ENCODE data around the gene C11orf86. TPM values are rescaled to one million over a fixed set of nuclear protein-coding genes. Genes with fewer than 3 reads are reported as not detected.

Gene C11orf86
- total and polyA plus RNA-seq, 9 donors = 2.6 TPM; not detected in 8

DNA sequence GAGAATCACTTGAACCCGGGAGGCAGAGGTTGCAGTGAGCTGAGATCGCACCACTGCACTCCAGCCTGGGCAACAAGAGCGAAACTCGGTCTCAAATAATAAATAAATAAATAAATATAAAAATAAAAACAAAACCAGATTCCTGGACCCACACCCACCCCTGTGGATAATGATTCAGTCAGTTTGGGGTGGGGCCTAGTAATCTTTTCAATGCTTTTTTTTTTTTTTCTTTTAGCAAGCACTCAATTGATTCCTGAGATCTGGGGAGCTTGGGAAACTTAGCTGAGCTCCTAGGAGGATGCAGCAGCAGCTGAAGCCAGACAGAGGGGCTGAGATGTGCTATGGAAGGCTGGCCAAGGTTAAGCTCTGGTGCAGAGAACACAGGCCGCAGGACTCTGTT is 12.3 kb upstream of the C11orf86 start:
- no peak for DNase-seq
- Histone ChIP-seq H3K9me3 (no peaks in the 10 kb centered on the region), H3K4me1 (ENCODE audit: insufficient read depth) (no peaks in the 10 kb centered on the region), H3K36me3 (no peaks in the 10 kb centered on the region), H3K4me3 (no peak overlapping the region), H3K27me3 (no peaks in the 10 kb centered on the region), H3K27ac (no peak overlapping the region)
- WGBS, 3 donors = 89 to 94% (median 94%) methylated on average over 5 of the region's 5 CpGs
- intact Hi-C loops (cut with DNase I) = no loop called here
- TF ChIP-seq POLR2A (IDR thresholded peaks at IDR 0.05) (no peak), EP300 (IDR thresholded peaks at IDR 0.05) (no peak)
- TF ChIP-seq, protein P1, sequence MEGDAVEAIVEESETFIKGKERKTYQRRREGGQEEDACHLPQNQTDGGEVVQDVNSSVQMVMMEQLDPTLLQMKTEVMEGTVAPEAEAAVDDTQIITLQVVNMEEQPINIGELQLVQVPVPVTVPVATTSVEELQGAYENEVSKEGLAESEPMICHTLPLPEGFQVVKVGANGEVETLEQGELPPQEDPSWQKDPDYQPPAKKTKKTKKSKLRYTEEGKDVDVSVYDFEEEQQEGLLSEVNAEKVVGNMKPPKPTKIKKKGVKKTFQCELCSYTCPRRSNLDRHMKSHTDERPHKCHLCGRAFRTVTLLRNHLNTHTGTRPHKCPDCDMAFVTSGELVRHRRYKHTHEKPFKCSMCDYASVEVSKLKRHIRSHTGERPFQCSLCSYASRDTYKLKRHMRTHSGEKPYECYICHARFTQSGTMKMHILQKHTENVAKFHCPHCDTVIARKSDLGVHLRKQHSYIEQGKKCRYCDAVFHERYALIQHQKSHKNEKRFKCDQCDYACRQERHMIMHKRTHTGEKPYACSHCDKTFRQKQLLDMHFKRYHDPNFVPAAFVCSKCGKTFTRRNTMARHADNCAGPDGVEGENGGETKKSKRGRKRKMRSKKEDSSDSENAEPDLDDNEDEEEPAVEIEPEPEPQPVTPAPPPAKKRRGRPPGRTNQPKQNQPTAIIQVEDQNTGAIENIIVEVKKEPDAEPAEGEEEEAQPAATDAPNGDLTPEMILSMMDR (IDR thresholded peaks at IDR 0.05) = no peak

DNA sequence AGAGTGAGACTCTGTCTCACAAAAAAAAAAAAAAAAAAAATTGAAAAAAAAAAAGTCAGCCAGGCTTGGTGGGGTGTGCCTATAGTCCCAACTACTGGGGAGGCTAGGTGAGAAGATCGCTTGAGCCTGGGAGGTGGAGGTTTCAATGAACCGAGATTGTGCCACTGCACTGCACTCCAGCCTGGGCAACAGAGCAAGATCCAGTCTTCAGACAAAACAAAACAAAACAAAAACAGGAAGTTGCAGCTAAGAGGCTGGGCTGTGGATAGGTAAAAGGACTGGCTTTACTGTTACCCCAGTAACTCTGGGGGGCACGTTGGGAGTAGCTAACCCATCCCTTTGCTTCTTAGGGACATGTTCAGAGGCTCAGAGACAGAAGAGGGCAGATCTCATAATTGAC is 10.6 kb upstream of the C11orf86 start:
- Histone ChIP-seq H3K27ac (no peak overlapping the region), H3K36me3 (no peaks in the 10 kb centered on the region), H3K27me3 (no peaks in the 10 kb centered on the region), H3K4me3 (no peak overlapping the region), H3K4me1 (ENCODE audit: insufficient read depth) (no peaks in the 10 kb centered on the region), H3K9me3 (no peaks in the 10 kb centered on the region)
- 74 to 81% (median 75%) methylated on average over 3 of the region's 3 CpGs for WGBS, 3 donors
- intact Hi-C loops (cut with DNase I) = no loop called here
- TF ChIP-seq, protein P1 (IDR thresholded peaks at IDR 0.05) = no peak
- TF ChIP-seq POLR2A (IDR thresholded peaks at IDR 0.05) (no peak), EP300 (IDR thresholded peaks at IDR 0.05) (no peak)
- DNase-seq = no peak

DNA sequence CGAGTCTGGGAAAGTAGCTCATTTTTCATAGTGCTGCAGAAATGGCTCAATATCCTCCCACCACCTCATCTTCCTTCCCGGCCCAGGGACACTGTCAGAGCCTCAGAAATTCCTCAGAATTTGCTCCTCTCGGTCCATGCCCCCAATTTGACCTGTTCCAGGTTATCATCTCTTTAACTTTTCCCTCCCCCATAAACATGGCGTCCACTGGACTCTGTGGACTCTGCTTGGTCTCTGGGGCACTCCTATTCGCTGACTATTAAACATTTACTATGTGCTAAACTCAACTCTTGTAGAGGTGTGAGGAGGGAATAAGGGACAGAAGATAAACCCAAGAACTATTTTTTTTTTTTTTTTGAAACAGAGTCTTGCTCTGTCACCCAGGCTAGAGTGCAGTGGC is 8.8 kb upstream of the C11orf86 start:
- no peak for DNase-seq
- no peaks in the 10 kb centered on the region for H3K36me3 ChIP-seq
- no peaks in the 10 kb centered on the region for H3K4me1 ChIP-seq (ENCODE audit: insufficient read depth)
- 49 to 58% (median 54%) methylated on average over 5 of the region's 5 CpGs for WGBS, 3 donors
- H3K9me3 ChIP-seq = no peaks in the 10 kb centered on the region
- intact Hi-C loops (cut with DNase I) = no loop called here
- TF ChIP-seq POLR2A (IDR thresholded peaks at IDR 0.05) = no peak
- no peak for TF ChIP-seq EP300 (IDR thresholded peaks at IDR 0.05)
- TF ChIP-seq, protein P1 (IDR thresholded peaks at IDR 0.05) = no peak
- no peak overlapping the region for H3K27ac ChIP-seq
- H3K4me3 ChIP-seq = no peak overlapping the region
- no peaks in the 10 kb centered on the region for H3K27me3 ChIP-seq

DNA sequence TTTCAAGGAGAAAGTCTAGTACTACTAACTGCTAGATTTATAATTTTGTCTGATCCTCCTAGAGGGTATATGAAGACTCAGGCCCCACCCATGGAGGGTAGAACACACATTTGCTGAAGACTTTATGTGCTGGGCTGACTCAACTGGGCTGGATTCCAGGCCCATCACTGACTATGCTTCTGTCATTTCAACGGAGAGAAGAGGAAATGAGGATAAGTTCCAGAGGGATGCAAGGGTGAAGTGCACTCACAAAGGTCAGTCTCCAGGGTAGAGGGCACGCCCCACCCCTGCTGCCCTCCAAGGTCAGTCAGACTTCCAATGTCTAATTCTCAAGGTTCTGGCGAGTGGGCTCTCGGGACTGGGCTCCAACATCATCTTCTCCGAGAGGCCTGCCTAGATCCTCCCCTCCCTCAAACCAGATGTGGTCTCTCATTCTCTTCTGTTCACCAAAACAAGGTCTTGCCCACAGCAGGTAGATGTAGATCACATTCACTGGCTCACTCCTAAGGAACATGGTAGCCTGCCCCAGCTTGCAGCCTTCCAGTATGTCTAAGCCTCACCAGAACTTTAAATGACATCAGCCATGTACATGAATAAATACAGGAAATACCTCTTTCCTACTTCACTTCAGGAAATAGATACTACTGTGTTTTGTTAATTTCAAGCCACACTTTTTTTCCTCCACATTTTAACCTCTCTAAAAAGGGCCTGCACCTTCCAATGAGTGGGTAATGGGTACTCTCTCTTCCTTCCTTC is 7.3 kb upstream of the C11orf86 start:
- TF ChIP-seq, protein P1 (IDR thresholded peaks at IDR 0.05) = no peak
- no peak for TF ChIP-seq EP300 (IDR thresholded peaks at IDR 0.05)
- TF ChIP-seq POLR2A (IDR thresholded peaks at IDR 0.05) = no peak
- intact Hi-C loops (cut with DNase I) = no loop called here
- no peaks in the 10 kb centered on the region for H3K36me3 ChIP-seq
- H3K27me3 ChIP-seq = no peaks in the 10 kb centered on the region
- no peak overlapping the region for H3K4me3 ChIP-seq
- 72 to 80% (median 74%) methylated on average over 5 of the region's 5 CpGs for WGBS, 3 donors
- H3K9me3 ChIP-seq = no peaks in the 10 kb centered on the region
- peak in 1 of 5 donors; percentile 21 for DNase-seq
- no peak overlapping the region for H3K27ac ChIP-seq
- H3K4me1 ChIP-seq (ENCODE audit: insufficient read depth) = no peaks in the 10 kb centered on the region

Measured in ovary (tissue), 9 donors.